Measurements from ENCODE around the gene COMT. TPM values are rescaled to one million over a fixed set of nuclear protein-coding genes. Genes with fewer than 3 reads are reported as not detected.

COMT gene
- total and polyA plus RNA-seq, 2 of the 4 experiments (the other 2 are of a cell fraction) = 202 to 347 TPM

- H3K79me1 ChIP-seq (ENCODE audit: low read depth in 1 of 2, low read length in 2 of 2) = no peaks in the 10 kb centered on the region
- ChIA-PET CTCF (interaction anchor here (1.9 kb wide), 1 partner anchor 187 kb away, joined by 5 read pairs; no protein-coding TSS in a partner anchor), POLR2A (ENCODE audit: unreplicated experiment) (no interaction called here)
- H3K27ac ChIP-seq (ENCODE audit: insufficient read depth, low read length) = no peak overlapping the region
- no TSS peak for BruUV-seq (replicated peaks)
- no peak overlapping the region for H2BK5ac ChIP-seq (ENCODE audit: low read depth, low read length, poor library complexity, severe bottlenecking)
- in situ Hi-C loops (cut with MboI; ENCODE audit: low sequenced_read_pairs) = no loop called here
- ATAC-seq (ENCODE audit: low read depth) (no peak), DNase-seq (no peak)
- no peak overlapping the region for H3K4me3 ChIP-seq (ENCODE audit: insufficient read depth, low read depth, low read length)
- H3K14ac ChIP-seq (replicated peaks; ENCODE audit: low read depth, low read length) = no peak overlapping the region
- H2BK20ac ChIP-seq (ENCODE audit: low read depth, low read length) = no peak overlapping the region
- intact Hi-C loops (cut with micrococcal nuclease) = no loop called here
- H2AK5ac ChIP-seq (ENCODE audit: low read depth, low read length) = no peak overlapping the region
- H3K23ac ChIP-seq (ENCODE audit: low read depth, low read length) = no peak overlapping the region
- no peaks in the 10 kb centered on the region for H3K4me1 ChIP-seq (ENCODE audit: control insufficient read depth, insufficient read depth, low read length)
- no peak overlapping the region; the same call in 2 of the 3 replicates for H2BK15ac ChIP-seq (ENCODE audit: low read depth, low read length)
- WGBS, 2 experiments (ENCODE audit: extremely low coverage in 2 of 2, insufficient read length in 1 of 2) = 95% methylated on average over 7 of the region's 12 CpGs; no CpG with 5 or more reads in 1 of the 2 experiments
- no peaks in the 10 kb centered on the region; the same call in 1 of the 2 replicates for H3K9me3 ChIP-seq (ENCODE audit: control insufficient read depth, insufficient read depth, low read length)
- no peak overlapping the region for H3K56ac ChIP-seq (ENCODE audit: extremely low read depth, insufficient read depth, low read length)
- no peaks in the 10 kb centered on the region for H4K20me1 ChIP-seq (ENCODE audit: insufficient read depth, low read length)
- H3K18ac ChIP-seq (ENCODE audit: low read depth, low read length) = no peak overlapping the region
- no peak overlapping the region for H4K5ac ChIP-seq (ENCODE audit: low read depth, low read length)
- H3K9me1 ChIP-seq (ENCODE audit: insufficient read depth, low read length) = peaks cover 4% of the 10 kb centered on the region; the same call in 1 of the 2 replicates
- H4K91ac ChIP-seq (ENCODE audit: insufficient read depth, low read depth, low read length) = no peak overlapping the region
- no peak overlapping the region for H3K4me2 ChIP-seq (ENCODE audit: low read depth, low read length)
- TF ChIP-seq RAD21 (IDR thresholded peaks at IDR 0.05; ENCODE audit: low read length) = no peak
- no peak for TF ChIP-seq ELK1 (IDR thresholded peaks at IDR 0.05; ENCODE audit: borderline replicate concordance, low read depth, low read length)
- TF ChIP-seq CHD1 (IDR thresholded peaks at IDR 0.05; ENCODE audit: low read depth, low read length) = no peak
- no peak for TF ChIP-seq RFX5 (IDR thresholded peaks at IDR 0.05; ENCODE audit: low read depth, low read length)
- TF ChIP-seq CTCF (conservative IDR thresholded peaks at IDR 0.05; ENCODE audit: low read depth, low read length) = no peak
- no peak for TF ChIP-seq MAZ (IDR thresholded peaks at IDR 0.05; ENCODE audit: borderline replicate concordance, low read depth, low read length)
- no peak for TF ChIP-seq MXI1 (IDR thresholded peaks at IDR 0.05; ENCODE audit: borderline replicate concordance, low read depth, low read length)
- no peak for TF ChIP-seq SMC3 (IDR thresholded peaks at IDR 0.05; ENCODE audit: low read depth, low read length)
- no peak for TF ChIP-seq MAFK (IDR thresholded peaks at IDR 0.05; ENCODE audit: low read depth, low read length)
- no peak for TF ChIP-seq RCOR1 (IDR thresholded peaks at IDR 0.05; ENCODE audit: insufficient replicate concordance, low read length)
- TF ChIP-seq FOS (IDR thresholded peaks at IDR 0.05; ENCODE audit: low read depth, low read length) = no peak
- TF ChIP-seq POLR2A (IDR thresholded peaks at IDR 0.05; ENCODE audit: low read depth, low read length) = no peak
- no peak for TF ChIP-seq NFE2L2 (IDR thresholded peaks at IDR 0.05; ENCODE audit: low read depth, low read length)
- dilution Hi-C loops (cut with HindIII; ENCODE audit: low sequenced_read_pairs, unreplicated experiment) = no loop called here
- no peak overlapping the region for H4K8ac ChIP-seq (ENCODE audit: low read depth in 2 of 2, low read length in 2 of 2)
- no peak overlapping the region for H2AFZ ChIP-seq (replicated peaks; ENCODE audit: low read length, poor library complexity)
- no peak overlapping the region for H3K9ac ChIP-seq (ENCODE audit: low read depth, low read length)
- no peaks in the 10 kb centered on the region for H3K27me3 ChIP-seq (ENCODE audit: control insufficient read depth, insufficient read depth, low read length)
- peaks cover 47% of the 10 kb centered on the region for H3K36me3 ChIP-seq (ENCODE audit: control insufficient read depth, insufficient read depth, low read length)
- H3K4ac ChIP-seq (ENCODE audit: low read depth, low read length) = no peak overlapping the region
- H2BK120ac ChIP-seq (ENCODE audit: low read depth, low read length) = no peak overlapping the region
- H2AK9ac ChIP-seq (replicated peaks; ENCODE audit: low read depth, low read length, poor library complexity) = no peak overlapping the region
Measured at GRCh38 chr22:19917389-19918138, 24.0 kb upstream of the COMT start.
